PFSK-1 (cell line): ENCODE results near the gene KATNAL1.

Source experiments
- FOXP2 ChIP-seq: optimal IDR thresholded peaks from 2 replicates; pipeline ENCODE3; 2011; ENCODE audit warnings: borderline replicate concordance, control low read depth, inconsistent platforms; ENCODE audit not compliant: insufficient read depth; ENCODE audit errors: extremely low read length, extremely low read depth
- POLR2AphosphoS5 ChIP-seq: IDR thresholded peaks from 2 replicates; pipeline ENCODE4 v1.6.1; 2012; ENCODE audit warnings: low read depth, mild to moderate bottlenecking, control low read depth, low read length, moderate library complexity
- SIN3A ChIP-seq: IDR thresholded peaks from 2 replicates; pipeline ENCODE4 v1.6.1; 2012; ENCODE audit warnings: mild to moderate bottlenecking, low read length, moderate library complexity, borderline replicate concordance; ENCODE audit not compliant: insufficient read depth
- TAF1 ChIP-seq: IDR thresholded peaks from 2 replicates; pipeline ENCODE4 v1.6.1; 2012; ENCODE audit warnings: low read length, control low read depth, borderline replicate concordance; ENCODE audit not compliant: insufficient read depth
- TF ChIP-seq, protein P1 (sequence below), 2 experiments: IDR thresholded peaks; 2 replicates each; pipeline versions ENCODE4 v1.6.1 to v1.8.0; 2011 to 2012; ENCODE audit warnings: low read depth in 2 of 2, low read length in 2 of 2, control low read depth in 1 of 2, inconsistent platforms in 1 of 2, mild to moderate bottlenecking in 1 of 2, moderate library complexity in 1 of 2; ENCODE audit not compliant: insufficient read depth in 1 of 2

KATNAL1 gene

DNA sequence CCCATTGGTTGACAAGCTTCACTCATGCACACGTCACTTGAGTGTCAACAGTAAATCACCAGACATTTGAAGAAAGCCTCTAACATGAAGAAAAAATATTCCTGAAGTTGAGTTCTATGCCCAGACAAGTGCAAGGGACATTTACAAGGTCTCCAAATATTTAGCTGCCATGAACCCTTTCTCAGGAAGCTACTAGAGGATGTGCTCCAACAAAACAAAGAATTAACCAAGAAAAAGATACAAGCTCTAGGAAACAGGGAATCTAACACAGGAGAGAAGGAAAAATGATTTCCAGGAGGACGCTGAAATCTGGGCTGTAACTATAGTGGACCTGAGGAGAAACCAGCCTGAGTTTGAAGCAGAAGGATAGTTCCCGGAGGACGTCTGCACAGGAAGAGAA is 45.7 kb upstream of the KATNAL1 start:
- TF ChIP-seq POLR2AphosphoS5 (no peak), FOXP2 (no peak), SIN3A (no peak), TAF1 (no peak)
- TF ChIP-seq, protein P1, sequence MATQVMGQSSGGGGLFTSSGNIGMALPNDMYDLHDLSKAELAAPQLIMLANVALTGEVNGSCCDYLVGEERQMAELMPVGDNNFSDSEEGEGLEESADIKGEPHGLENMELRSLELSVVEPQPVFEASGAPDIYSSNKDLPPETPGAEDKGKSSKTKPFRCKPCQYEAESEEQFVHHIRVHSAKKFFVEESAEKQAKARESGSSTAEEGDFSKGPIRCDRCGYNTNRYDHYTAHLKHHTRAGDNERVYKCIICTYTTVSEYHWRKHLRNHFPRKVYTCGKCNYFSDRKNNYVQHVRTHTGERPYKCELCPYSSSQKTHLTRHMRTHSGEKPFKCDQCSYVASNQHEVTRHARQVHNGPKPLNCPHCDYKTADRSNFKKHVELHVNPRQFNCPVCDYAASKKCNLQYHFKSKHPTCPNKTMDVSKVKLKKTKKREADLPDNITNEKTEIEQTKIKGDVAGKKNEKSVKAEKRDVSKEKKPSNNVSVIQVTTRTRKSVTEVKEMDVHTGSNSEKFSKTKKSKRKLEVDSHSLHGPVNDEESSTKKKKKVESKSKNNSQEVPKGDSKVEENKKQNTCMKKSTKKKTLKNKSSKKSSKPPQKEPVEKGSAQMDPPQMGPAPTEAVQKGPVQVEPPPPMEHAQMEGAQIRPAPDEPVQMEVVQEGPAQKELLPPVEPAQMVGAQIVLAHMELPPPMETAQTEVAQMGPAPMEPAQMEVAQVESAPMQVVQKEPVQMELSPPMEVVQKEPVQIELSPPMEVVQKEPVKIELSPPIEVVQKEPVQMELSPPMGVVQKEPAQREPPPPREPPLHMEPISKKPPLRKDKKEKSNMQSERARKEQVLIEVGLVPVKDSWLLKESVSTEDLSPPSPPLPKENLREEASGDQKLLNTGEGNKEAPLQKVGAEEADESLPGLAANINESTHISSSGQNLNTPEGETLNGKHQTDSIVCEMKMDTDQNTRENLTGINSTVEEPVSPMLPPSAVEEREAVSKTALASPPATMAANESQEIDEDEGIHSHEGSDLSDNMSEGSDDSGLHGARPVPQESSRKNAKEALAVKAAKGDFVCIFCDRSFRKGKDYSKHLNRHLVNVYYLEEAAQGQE (IDR thresholded peaks at IDR 0.05; ENCODE audit: insufficient read depth in 1 of 2, low read depth in 2 of 2, low read length in 2 of 2), result no peak

DNA sequence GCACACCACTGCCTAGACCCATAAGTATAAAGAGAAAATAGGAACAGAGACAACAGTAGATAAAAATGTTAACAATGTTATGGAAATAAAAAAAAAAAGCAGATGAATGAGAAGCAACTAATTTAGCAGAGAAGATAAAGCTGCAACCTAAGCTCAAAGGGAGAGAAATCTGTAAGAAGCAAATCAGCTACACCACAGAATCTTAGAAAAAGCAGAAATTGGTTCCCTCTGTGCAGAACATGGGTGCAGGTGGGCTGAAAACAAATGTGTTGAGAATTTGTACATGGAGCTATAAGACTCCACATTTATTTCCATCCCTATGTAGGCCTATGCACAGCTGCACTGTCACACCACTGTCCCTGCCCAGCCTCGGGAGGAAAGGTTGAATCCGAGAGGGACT is 44.8 kb upstream of the KATNAL1 start:
- TF ChIP-seq FOXP2 (no peak), SIN3A (no peak), TAF1 (no peak), POLR2AphosphoS5 (no peak)
- TF ChIP-seq, protein P1 (IDR thresholded peaks at IDR 0.05; ENCODE audit: insufficient read depth in 1 of 2, low read depth in 2 of 2, low read length in 2 of 2), result no peak

- TF ChIP-seq POLR2AphosphoS5, result no peak
- TF ChIP-seq TAF1, result no peak
- no peak for TF ChIP-seq FOXP2
- TF ChIP-seq, protein P1 (IDR thresholded peaks at IDR 0.05; ENCODE audit: insufficient read depth in 1 of 2, low read depth in 2 of 2, low read length in 2 of 2), result no peak
- TF ChIP-seq SIN3A, result no peak
Observed at GRCh38 chr13:30346789-30347167, 39.4 kb upstream of the KATNAL1 start.

DNA sequence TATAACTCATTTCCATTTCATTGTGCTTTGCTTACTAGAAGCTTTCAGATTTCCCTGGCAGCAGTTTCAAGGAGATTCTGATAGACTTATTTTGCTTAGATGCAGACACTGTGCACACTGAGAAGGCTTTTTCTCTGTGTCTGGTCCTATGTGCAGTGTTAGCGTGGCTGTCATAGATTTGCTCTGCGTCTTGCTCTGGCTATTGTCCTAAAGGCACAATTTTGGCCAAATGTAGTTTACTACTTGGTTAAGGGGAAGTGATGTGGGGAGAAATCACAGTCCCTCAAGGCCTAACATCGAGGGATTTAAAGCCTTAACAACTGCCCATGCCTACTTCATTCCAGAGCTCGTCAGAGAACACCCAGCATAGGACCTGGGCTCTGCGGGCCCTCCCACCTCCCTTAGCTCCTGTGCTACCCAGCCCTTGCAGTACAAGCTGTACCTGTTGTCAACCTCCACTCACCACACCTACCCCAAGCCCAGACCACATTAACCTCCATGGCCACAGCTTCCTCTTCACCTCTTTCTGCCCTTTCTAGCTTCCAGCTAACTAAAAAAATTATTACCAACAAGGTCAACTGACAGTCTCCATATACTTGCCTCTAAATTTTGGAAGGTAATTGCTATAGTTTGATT is 38.9 kb upstream of the KATNAL1 start:
- TF ChIP-seq, protein P1 (IDR thresholded peaks at IDR 0.05; ENCODE audit: insufficient read depth in 1 of 2, low read depth in 2 of 2, low read length in 2 of 2), result no peak
- no peak for TF ChIP-seq SIN3A
- TF ChIP-seq POLR2AphosphoS5, result no peak
- no peak for TF ChIP-seq TAF1
- no peak for TF ChIP-seq FOXP2

- TF ChIP-seq SIN3A (no peak), TAF1 (no peak), FOXP2 (no peak)
- TF ChIP-seq, protein P1 (IDR thresholded peaks at IDR 0.05; ENCODE audit: insufficient read depth in 1 of 2, low read depth in 2 of 2, low read length in 2 of 2), result no peak
Observed at GRCh38 chr13:30345426-30346100, 38.2 kb upstream of the KATNAL1 start.
